ENCODE data around the gene NDUFAF8. TPM values are rescaled to one million over a fixed set of nuclear protein-coding genes. Genes with fewer than 3 reads are reported as not detected.

NDUFAF8 gene
- total RNA-seq, 6 experiments from 2014 or later: 15.7 to 35.9 (median 23.3) TPM

DNA sequence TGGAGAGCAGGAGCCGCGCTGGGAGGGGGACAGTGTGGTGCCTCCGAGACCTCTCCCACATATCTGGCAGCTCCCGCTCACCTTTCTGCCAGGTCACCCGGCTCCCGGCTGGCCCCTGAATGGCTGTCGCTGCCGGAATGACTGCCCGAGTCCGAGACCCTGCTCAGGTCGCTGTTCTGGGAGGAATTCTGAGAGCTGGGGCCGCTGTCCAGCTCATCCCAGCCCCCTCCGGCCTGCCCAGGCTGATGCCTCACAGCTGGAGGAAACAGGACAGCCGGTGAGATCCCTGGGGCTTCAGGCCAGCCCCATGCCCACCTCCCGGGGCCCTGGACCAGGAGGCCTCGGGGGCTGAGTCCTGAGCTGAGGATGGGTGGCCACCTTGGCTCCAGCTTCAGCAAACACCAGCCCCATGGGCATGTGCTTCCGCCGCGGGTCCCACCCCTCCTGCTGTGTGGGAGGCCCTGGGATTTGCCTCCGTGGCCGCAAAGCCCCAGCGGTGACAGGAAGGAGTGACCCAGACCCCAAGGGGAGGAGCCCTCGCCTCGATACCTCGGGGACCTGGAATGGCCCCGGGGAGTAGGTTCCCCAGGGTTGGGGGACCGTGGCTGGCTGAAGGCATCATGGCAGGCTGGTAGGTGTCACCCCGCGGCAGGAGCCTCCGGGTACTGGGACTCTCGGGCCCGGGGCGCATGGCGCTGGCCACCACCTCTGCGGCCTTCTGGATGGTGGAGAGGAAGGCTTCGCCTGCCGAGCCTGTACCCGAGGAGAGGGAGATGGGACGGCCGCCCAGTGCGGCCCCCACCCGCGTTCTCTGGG lies 7.1 kb upstream of the NDUFAF8 start:
- ATAC-seq (no peak), DNase-seq (no peak)
- TF ChIP-seq, protein P1, sequence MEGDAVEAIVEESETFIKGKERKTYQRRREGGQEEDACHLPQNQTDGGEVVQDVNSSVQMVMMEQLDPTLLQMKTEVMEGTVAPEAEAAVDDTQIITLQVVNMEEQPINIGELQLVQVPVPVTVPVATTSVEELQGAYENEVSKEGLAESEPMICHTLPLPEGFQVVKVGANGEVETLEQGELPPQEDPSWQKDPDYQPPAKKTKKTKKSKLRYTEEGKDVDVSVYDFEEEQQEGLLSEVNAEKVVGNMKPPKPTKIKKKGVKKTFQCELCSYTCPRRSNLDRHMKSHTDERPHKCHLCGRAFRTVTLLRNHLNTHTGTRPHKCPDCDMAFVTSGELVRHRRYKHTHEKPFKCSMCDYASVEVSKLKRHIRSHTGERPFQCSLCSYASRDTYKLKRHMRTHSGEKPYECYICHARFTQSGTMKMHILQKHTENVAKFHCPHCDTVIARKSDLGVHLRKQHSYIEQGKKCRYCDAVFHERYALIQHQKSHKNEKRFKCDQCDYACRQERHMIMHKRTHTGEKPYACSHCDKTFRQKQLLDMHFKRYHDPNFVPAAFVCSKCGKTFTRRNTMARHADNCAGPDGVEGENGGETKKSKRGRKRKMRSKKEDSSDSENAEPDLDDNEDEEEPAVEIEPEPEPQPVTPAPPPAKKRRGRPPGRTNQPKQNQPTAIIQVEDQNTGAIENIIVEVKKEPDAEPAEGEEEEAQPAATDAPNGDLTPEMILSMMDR (IDR thresholded peaks at IDR 0.05): no peak
- no peak for TF ChIP-seq POLR2A (IDR thresholded peaks at IDR 0.05)
- no peak overlapping the region for H3K27ac ChIP-seq
- WGBS (ENCODE audit: insufficient coverage, low coverage, low lambda C conversion rate, missing lambda C conversion rate): 100% methylated on average over 7 of the region's 43 CpGs
- no peaks in the 10 kb centered on the region for H3K4me1 ChIP-seq
- H3K27me3 ChIP-seq: no peaks in the 10 kb centered on the region
- H3K4me3 ChIP-seq: no peak overlapping the region
- H3K36me3 ChIP-seq: peaks cover 0 to 20% (median 1%) of the 10 kb centered on the region in 4 donors
- intact Hi-C loops (cut with DNase I): loop anchor here in 1 of 2 donors (10.0 kb wide), 1 partner anchor 87 kb away; no protein-coding TSS in a partner anchor
- H3K9me3 ChIP-seq: no peaks in the 10 kb centered on the region

DNA sequence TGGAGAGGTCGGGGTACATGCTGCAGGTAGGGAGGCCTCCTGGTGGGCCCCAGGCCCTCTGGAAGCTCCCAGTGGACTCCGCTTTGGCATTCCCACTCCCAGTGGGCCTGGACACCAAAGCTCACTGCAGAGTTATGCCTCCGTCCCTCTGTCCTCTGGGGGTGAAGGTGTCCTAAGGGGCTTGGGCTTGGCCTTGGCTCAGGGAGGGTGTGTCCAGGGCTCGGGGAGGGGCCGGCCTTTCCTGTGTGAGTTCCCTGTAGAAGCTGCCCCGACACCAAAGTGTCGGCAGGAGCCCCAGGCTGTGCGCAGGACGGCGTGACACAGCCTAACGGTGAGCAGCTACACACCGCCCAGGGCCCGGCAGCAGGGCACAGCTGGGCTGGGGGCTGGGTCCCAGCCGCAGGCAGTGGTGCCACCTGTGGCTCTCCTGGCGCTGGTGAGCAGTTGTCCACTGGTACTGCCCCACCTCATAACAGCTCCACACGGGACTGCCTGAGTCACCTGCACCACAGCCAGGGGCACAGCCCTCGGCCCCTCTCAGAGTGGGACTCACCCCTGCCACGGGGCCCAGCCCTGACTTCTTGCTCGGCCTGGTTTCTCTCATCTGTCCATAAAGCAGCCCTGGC lies 6.4 kb upstream of the NDUFAF8 start:
- Histone ChIP-seq H3K27me3 (no peaks in the 10 kb centered on the region), H3K4me3 (no peak overlapping the region), H3K4me1 (peaks cover 0 to 7% (median under 1%) of the 10 kb centered on the region in 4 donors), H3K36me3 (peaks cover 0 to 20% (median 1%) of the 10 kb centered on the region in 4 donors), H3K9me3 (no peaks in the 10 kb centered on the region), H3K27ac (no peak overlapping the region)
- ATAC-seq: no peak
- TF ChIP-seq POLR2A (IDR thresholded peaks at IDR 0.05): no peak
- TF ChIP-seq, protein P1 (IDR thresholded peaks at IDR 0.05): no peak
- no peak for DNase-seq
- WGBS (ENCODE audit: insufficient coverage, low coverage, low lambda C conversion rate, missing lambda C conversion rate): no CpG with 5 or more reads among the region's 19 CpGs
- intact Hi-C loops (cut with DNase I): loop anchor here in 1 of 2 donors (10.0 kb wide), 1 partner anchor 88 kb away; no protein-coding TSS in a partner anchor

DNA sequence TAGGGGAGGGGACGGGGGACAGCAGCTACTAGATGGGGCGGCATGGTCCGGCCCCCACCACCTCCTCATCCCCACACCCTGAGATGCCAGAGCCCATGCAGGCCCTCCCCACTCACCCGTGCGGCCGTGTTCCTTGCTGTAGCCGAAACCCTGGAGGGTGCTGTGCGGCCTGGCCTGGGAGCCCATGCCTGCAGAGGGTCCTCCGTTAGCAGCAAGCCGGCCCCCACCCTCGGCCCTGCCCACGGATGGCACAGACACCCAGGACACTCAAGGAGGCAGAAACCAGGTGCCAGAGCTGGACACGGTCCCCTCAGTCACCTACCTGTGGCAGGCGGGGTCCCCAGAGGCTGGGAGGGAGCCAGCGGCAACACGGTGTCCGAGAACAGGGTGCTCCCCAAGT lies 5.8 kb upstream of the NDUFAF8 start:
- intact Hi-C loops (cut with DNase I): loop anchor here in 1 of 2 donors (10.0 kb wide), 1 partner anchor 89 kb away; no protein-coding TSS in a partner anchor
- Histone ChIP-seq H3K27me3 (no peaks in the 10 kb centered on the region), H3K36me3 (peaks cover 0 to 20% (median 1%) of the 10 kb centered on the region in 4 donors), H3K9me3 (no peaks in the 10 kb centered on the region), H3K4me3 (no peak overlapping the region), H3K4me1 (peaks cover 0 to 11% (median 3%) of the 10 kb centered on the region in 4 donors), H3K27ac (no peak overlapping the region)
- DNase-seq (no peak), ATAC-seq (no peak)
- no CpG with 5 or more reads among the region's 17 CpGs for WGBS (ENCODE audit: insufficient coverage, low coverage, low lambda C conversion rate, missing lambda C conversion rate)
- TF ChIP-seq, protein P1 (IDR thresholded peaks at IDR 0.05): no peak
- TF ChIP-seq POLR2A (IDR thresholded peaks at IDR 0.05): no peak

DNA sequence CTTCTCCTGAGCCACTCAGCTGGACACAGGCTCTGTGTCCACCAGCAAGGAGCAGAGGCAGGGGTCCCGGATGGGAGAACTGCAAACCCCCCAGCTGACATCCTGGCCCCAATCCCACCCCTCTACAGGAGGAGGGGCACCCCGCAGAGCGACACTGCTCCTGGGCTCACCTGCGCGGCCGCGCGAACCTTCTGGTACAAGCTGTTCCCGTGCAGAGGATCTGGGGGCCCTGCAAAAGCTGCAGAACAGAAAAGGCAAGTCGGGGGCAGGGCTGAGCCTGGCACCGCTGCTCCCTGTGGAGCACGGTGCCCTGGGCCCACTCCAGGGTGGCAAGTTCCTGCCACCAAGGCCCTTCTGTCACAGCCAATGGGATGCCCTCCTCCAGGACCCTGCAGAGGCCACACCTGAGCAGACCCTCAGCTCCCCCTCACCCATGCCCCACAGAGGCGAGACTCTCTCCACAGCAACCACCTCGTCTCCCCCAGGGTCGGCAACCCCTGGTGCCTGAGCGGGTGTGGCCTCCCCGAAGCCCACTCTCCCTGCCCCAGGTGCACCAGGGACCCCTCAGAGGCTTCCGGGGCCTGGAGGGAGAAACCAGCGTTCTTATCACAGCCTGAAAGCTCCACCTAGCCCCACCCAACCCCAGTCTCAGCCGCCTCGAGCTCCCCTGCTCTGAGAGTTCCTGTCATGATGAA lies 5.2 kb upstream of the NDUFAF8 start:
- no peak for TF ChIP-seq POLR2A (IDR thresholded peaks at IDR 0.05)
- TF ChIP-seq, protein P1 (IDR thresholded peaks at IDR 0.05): no peak
- Histone ChIP-seq H3K36me3 (peaks cover 0 to 20% (median 1%) of the 10 kb centered on the region in 4 donors), H3K27ac (no peak overlapping the region), H3K9me3 (no peaks in the 10 kb centered on the region), H3K27me3 (no peaks in the 10 kb centered on the region), H3K4me1 (peaks cover 0 to 11% (median 3%) of the 10 kb centered on the region in 4 donors), H3K4me3 (no peak overlapping the region)
- intact Hi-C loops (cut with DNase I): loop anchor here in 1 of 2 donors (10.0 kb wide), 1 partner anchor 89 kb away; no protein-coding TSS in a partner anchor
- ATAC-seq (no peak), DNase-seq (no peak)
- WGBS (ENCODE audit: insufficient coverage, low coverage, low lambda C conversion rate, missing lambda C conversion rate): 92% methylated on average over 2 of the region's 21 CpGs
